HG03520 (cell line): Measurements from ENCODE around the gene TRMT2A.
A peak's percentile ranks its signal among the peaks of the same experiment; 100 is the strongest.

Source experiments
- ATAC-seq: cut with Tn5 transposase; IDR thresholded peaks from one replicate; pipeline ENCODE4 v1.9.1; 2021; ENCODE audit warnings: mild to moderate bottlenecking, moderate library complexity; ENCODE audit not compliant: unreplicated experiment

TRMT2A gene

GRCh38 chr22:20135806-20136602, 19.0 kb upstream of the TRMT2A start:
- ATAC-seq: no peak

- no peak for ATAC-seq
These were observed 18.2 kb upstream of the TRMT2A start for GRCh38 chr22:20135265-20135664.

GRCh38 chr22:20133930-20134549, 17.0 kb upstream of the TRMT2A start:
- ATAC-seq: no peak

GRCh38 chr22:20132686-20133246, 15.7 kb upstream of the TRMT2A start:
- ATAC-seq: no peak

GRCh38 chr22:20131859-20132685, 15.0 kb upstream of the TRMT2A start:
- no peak for ATAC-seq

- no peak for ATAC-seq
These were observed 14.5 kb upstream of the TRMT2A start, which contains the start of gene ZDHHC8 for GRCh38 chr22:20131597-20131858. Gene ZDHHC8, plus strand, starts transcription at chr22:20131804. Its CDS starts 144 bp downstream, at chr22:20131948.

- peak; percentile 44 for ATAC-seq
These were observed 13.9 kb upstream of the TRMT2A start for GRCh38 chr22:20130731-20131596.

GRCh38 chr22:20130319-20130718, 13.3 kb upstream of the TRMT2A start:
- no peak for ATAC-seq

- ATAC-seq: no peak
These were observed 12.7 kb upstream of the TRMT2A start for GRCh38 chr22:20129747-20130014.

- ATAC-seq: no peak
These were observed 12.1 kb upstream of the TRMT2A start for GRCh38 chr22:20128902-20129746.

GRCh38 chr22:20128619-20128901, 11.5 kb upstream of the TRMT2A start:
- ATAC-seq: no peak

GRCh38 chr22:20127869-20128618, 11.0 kb upstream of the TRMT2A start:
- no peak for ATAC-seq

- ATAC-seq: no peak
These were observed 10.4 kb upstream of the TRMT2A start for GRCh38 chr22:20127318-20127868.

GRCh38 chr22:20126284-20127029, 9.4 kb upstream of the TRMT2A start:
- ATAC-seq: no peak

GRCh38 chr22:20125201-20126174, 8.5 kb upstream of the TRMT2A start:
- ATAC-seq: no peak

GRCh38 chr22:20124083-20124787, 7.2 kb upstream of the TRMT2A start:
- no peak for ATAC-seq
